K562 (cell line): ENCODE measurements around the gene LIN28A. TPM values are rescaled to one million over a fixed set of nuclear protein-coding genes. Genes with fewer than 3 reads are reported as not detected.

Experiments
- CXXC5 ChIP-seq: fragments of 250-450 bp; sonication (Bioruptor Pico); IDR thresholded peaks from 2 replicates; pipeline ENCODE4 v1.8.0; 2022; ENCODE audit warnings: inconsistent platforms, mild to moderate bottlenecking, moderate library complexity
- ETV1 ChIP-seq: fragments of 450-650 bp; conservative IDR thresholded peaks from 2 replicates; pipeline ENCODE4 v1.6.1; 2016; ENCODE audit warnings: missing genetic modification characterization, control low read depth, low read depth, missing compliant biosample characterization
- EZH2 ChIP-seq: IDR thresholded peaks from 2 replicates; pipeline ENCODE4 v1.6.1; 2012; ENCODE audit warnings: low read depth, mild to moderate bottlenecking, inconsistent platforms, low read length, borderline replicate concordance
- IRF2 ChIP-seq: sonication (generic); formaldehyde crosslinking; IDR thresholded peaks from 2 replicates; pipeline ENCODE4 v1.8.1; 2022; ENCODE audit warnings: mild to moderate bottlenecking, missing genetic modification reagents
- NBN ChIP-seq: fragments of 450-650 bp; IDR thresholded peaks from 2 replicates; pipeline ENCODE4 v1.6.1; 2016; ENCODE audit warnings: low read depth, mild to moderate bottlenecking
- NFIX ChIP-seq: fragments of 250-450 bp; sonication (Bioruptor Pico); IDR thresholded peaks from 2 replicates; pipeline ENCODE4 v1.4.0; 2020; ENCODE audit warnings: low read depth, mild to moderate bottlenecking, moderate library complexity
- PHF21A ChIP-seq: fragments of 450-650 bp; IDR thresholded peaks from 2 replicates; pipeline ENCODE4 v1.6.1; 2017; ENCODE audit warnings: low read depth, borderline replicate concordance
- POU5F1 ChIP-seq: fragments of 150-350 bp; IDR thresholded peaks from 2 replicates; pipeline ENCODE4 v1.6.1; 2014; ENCODE audit warnings: borderline replicate concordance, low read length, low read depth, mild to moderate bottlenecking; ENCODE audit not compliant: partially characterized antibody
- SREBF1 ChIP-seq: fragments of 150-350 bp; IDR thresholded peaks from 2 replicates; pipeline ENCODE4 v1.6.1; 2014; ENCODE audit warnings: antibody characterized with exemption, low read depth, low read length, borderline replicate concordance
- U2AF1 ChIP-seq: fragments of 200-400 bp; formaldehyde crosslinking; optimal IDR thresholded peaks from 2 replicates; pipeline ENCODE3; 2017; ENCODE audit warnings: mild to moderate bottlenecking, low read depth, low read length, moderate library complexity
- ZFX ChIP-seq: sonication (generic); formaldehyde crosslinking; IDR thresholded peaks from 2 replicates; pipeline ENCODE4 v1.8.0; 2022; ENCODE audit warnings: mild to moderate bottlenecking, missing genetic modification reagents, moderate library complexity
- ZNF445 ChIP-seq: fragments of 250-450 bp; sonication (Bioruptor Pico); IDR thresholded peaks from 2 replicates; pipeline ENCODE4 v1.4.0; 2020; ENCODE audit warnings: low read depth, mild to moderate bottlenecking, moderate library complexity
- polyA plus RNA-seq, 8 experiments: library from polyadenylated mRNA; depleted of rRNA in 4 of 8; stranded (reverse) in 5 of 8; unstranded in 3 of 8; fragments of >200 nt; fragmentation: Nextera tagmentation in 2 of 8; fragmentation: Illumina TruSeq in 1 of 8; extraction: Ambion mirVana in 2 of 8; extraction: Trizol in 1 of 8; gene quantifications; 2 replicates each; pipeline versions ENCODE4 v1.2.1 to v1.2.3, GENCODE V29; 2011 to 2014; ENCODE audit warnings: inconsistent platforms in 1 of 8, missing spikeins in 1 of 8
- total RNA-seq, 7 experiments: library from RNA; depleted of rRNA in 6 of 7; stranded (reverse); fragments of >200 nt in 6 of 7; fragmentation: Illumina TruSeq in 2 of 7; extraction: Trizol in 2 of 7; gene quantifications; 2 replicates each; pipeline versions ENCODE4 v1.2.1 to v1.2.3, GENCODE V29; 2011 to 2021; ENCODE audit warnings: low replicate concordance in 1 of 7
- TF ChIP-seq, protein P1 (sequence below), 2 experiments: fragments of 450-650 bp in 1 of 2; IDR thresholded peaks; 2 replicates each; pipeline ENCODE4 v1.6.1; 2011 to 2017; ENCODE audit warnings: low read depth in 2 of 2, antibody characterized with exemption in 1 of 2, borderline replicate concordance in 1 of 2, low read length in 1 of 2, mild to moderate bottlenecking in 1 of 2, mixed read lengths in 1 of 2; ENCODE audit not compliant: control insufficient read depth in 1 of 2
- TF ChIP-seq, protein P2 (sequence below): fragments of 450-650 bp; IDR thresholded peaks from 2 replicates; pipeline ENCODE4 v1.6.1; 2016; ENCODE audit warnings: mild to moderate bottlenecking, moderate library complexity

The LIN28A gene
- total and polyA plus RNA-seq, 9 of the 15 experiments (the other 6 are each of a cell fraction or from before 2014, with no cell fraction given) = 0.80 to 5.4 (median 3.9) TPM

DNA sequence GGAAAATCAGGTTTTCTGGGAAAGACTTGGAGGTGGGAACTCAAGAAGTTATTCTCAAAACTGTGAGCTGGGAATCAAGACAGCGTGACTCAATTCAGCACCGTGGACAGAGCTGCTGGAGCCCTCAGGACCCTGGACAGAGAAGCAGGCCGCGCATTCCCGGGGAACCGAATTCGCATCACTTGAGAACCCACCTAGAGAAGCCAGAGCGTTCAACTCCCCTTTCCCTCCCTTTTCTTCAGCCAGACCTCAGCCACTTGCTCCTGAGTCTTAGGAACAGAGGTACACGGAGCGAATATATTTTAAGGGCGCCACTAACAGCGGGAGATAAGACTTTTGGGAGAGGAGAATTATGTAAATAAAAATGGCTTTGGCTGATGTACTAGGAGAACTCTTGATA, 2.0 kb upstream of the LIN28A start (continued):
- TF ChIP-seq ETV1 (tag) (0 out of 2 replicates have a peak, but pooled peaks have one; percentile 31), PHF21A (no peak), U2AF1 (no peak), IRF2 (CRISPR knock-in tag) (peak; percentile 99), CXXC5 (CRISPR knock-in tag) (peak; percentile 94), SREBF1 (peak; percentile 98), POU5F1 (no peak), ZFX (CRISPR knock-in tag) (peak; percentile 78), ZNF445 (CRISPR knock-in tag) (0 out of 2 replicates have a peak, but pooled peaks have one; percentile 38), EZH2 (no peak), NBN (no peak), NFIX (CRISPR knock-in tag) (no peak; the same call in 1 of the 2 replicates)
- TF ChIP-seq, protein P1, sequence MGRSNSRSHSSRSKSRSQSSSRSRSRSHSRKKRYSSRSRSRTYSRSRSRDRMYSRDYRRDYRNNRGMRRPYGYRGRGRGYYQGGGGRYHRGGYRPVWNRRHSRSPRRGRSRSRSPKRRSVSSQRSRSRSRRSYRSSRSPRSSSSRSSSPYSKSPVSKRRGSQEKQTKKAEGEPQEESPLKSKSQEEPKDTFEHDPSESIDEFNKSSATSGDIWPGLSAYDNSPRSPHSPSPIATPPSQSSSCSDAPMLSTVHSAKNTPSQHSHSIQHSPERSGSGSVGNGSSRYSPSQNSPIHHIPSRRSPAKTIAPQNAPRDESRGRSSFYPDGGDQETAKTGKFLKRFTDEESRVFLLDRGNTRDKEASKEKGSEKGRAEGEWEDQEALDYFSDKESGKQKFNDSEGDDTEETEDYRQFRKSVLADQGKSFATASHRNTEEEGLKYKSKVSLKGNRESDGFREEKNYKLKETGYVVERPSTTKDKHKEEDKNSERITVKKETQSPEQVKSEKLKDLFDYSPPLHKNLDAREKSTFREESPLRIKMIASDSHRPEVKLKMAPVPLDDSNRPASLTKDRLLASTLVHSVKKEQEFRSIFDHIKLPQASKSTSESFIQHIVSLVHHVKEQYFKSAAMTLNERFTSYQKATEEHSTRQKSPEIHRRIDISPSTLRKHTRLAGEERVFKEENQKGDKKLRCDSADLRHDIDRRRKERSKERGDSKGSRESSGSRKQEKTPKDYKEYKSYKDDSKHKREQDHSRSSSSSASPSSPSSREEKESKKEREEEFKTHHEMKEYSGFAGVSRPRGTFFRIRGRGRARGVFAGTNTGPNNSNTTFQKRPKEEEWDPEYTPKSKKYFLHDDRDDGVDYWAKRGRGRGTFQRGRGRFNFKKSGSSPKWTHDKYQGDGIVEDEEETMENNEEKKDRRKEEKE (IDR thresholded peaks at IDR 0.05; ENCODE audit: borderline replicate concordance in 1 of 2, control insufficient read depth in 1 of 2, low read depth in 2 of 2, low read length in 1 of 2) = 0 out of 4 replicates have a peak, but pooled peaks of 1 of the 2 experiments have one; percentile 16
- TF ChIP-seq, protein P2, sequence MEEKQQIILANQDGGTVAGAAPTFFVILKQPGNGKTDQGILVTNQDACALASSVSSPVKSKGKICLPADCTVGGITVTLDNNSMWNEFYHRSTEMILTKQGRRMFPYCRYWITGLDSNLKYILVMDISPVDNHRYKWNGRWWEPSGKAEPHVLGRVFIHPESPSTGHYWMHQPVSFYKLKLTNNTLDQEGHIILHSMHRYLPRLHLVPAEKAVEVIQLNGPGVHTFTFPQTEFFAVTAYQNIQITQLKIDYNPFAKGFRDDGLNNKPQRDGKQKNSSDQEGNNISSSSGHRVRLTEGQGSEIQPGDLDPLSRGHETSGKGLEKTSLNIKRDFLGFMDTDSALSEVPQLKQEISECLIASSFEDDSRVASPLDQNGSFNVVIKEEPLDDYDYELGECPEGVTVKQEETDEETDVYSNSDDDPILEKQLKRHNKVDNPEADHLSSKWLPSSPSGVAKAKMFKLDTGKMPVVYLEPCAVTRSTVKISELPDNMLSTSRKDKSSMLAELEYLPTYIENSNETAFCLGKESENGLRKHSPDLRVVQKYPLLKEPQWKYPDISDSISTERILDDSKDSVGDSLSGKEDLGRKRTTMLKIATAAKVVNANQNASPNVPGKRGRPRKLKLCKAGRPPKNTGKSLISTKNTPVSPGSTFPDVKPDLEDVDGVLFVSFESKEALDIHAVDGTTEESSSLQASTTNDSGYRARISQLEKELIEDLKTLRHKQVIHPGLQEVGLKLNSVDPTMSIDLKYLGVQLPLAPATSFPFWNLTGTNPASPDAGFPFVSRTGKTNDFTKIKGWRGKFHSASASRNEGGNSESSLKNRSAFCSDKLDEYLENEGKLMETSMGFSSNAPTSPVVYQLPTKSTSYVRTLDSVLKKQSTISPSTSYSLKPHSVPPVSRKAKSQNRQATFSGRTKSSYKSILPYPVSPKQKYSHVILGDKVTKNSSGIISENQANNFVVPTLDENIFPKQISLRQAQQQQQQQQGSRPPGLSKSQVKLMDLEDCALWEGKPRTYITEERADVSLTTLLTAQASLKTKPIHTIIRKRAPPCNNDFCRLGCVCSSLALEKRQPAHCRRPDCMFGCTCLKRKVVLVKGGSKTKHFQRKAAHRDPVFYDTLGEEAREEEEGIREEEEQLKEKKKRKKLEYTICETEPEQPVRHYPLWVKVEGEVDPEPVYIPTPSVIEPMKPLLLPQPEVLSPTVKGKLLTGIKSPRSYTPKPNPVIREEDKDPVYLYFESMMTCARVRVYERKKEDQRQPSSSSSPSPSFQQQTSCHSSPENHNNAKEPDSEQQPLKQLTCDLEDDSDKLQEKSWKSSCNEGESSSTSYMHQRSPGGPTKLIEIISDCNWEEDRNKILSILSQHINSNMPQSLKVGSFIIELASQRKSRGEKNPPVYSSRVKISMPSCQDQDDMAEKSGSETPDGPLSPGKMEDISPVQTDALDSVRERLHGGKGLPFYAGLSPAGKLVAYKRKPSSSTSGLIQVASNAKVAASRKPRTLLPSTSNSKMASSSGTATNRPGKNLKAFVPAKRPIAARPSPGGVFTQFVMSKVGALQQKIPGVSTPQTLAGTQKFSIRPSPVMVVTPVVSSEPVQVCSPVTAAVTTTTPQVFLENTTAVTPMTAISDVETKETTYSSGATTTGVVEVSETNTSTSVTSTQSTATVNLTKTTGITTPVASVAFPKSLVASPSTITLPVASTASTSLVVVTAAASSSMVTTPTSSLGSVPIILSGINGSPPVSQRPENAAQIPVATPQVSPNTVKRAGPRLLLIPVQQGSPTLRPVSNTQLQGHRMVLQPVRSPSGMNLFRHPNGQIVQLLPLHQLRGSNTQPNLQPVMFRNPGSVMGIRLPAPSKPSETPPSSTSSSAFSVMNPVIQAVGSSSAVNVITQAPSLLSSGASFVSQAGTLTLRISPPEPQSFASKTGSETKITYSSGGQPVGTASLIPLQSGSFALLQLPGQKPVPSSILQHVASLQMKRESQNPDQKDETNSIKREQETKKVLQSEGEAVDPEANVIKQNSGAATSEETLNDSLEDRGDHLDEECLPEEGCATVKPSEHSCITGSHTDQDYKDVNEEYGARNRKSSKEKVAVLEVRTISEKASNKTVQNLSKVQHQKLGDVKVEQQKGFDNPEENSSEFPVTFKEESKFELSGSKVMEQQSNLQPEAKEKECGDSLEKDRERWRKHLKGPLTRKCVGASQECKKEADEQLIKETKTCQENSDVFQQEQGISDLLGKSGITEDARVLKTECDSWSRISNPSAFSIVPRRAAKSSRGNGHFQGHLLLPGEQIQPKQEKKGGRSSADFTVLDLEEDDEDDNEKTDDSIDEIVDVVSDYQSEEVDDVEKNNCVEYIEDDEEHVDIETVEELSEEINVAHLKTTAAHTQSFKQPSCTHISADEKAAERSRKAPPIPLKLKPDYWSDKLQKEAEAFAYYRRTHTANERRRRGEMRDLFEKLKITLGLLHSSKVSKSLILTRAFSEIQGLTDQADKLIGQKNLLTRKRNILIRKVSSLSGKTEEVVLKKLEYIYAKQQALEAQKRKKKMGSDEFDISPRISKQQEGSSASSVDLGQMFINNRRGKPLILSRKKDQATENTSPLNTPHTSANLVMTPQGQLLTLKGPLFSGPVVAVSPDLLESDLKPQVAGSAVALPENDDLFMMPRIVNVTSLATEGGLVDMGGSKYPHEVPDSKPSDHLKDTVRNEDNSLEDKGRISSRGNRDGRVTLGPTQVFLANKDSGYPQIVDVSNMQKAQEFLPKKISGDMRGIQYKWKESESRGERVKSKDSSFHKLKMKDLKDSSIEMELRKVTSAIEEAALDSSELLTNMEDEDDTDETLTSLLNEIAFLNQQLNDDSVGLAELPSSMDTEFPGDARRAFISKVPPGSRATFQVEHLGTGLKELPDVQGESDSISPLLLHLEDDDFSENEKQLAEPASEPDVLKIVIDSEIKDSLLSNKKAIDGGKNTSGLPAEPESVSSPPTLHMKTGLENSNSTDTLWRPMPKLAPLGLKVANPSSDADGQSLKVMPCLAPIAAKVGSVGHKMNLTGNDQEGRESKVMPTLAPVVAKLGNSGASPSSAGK = no peak
